ENCODE data around the gene NR4A3. TPM values are rescaled to one million over a fixed set of nuclear protein-coding genes. Genes with fewer than 3 reads are reported as not detected.

NR4A3 gene
- total and polyA plus RNA-seq, 2 of the 13 experiments (the other 11 are each of a cell fraction or from before 2014, with no cell fraction given) = 0.02 to 0.09 TPM

GRCh38 chr9:99824378-99825171 lies 2.9 kb downstream of the NR4A3 start (continued):
- no peak for TF ChIP-seq BRF2 (CRISPR knock-in tag; IDR thresholded peaks at IDR 0.05)
- no peak for TF ChIP-seq FUBP1 (CRISPR knock-in tag; IDR thresholded peaks at IDR 0.05; ENCODE audit: borderline replicate concordance)
- TF ChIP-seq NR2F2 (IDR thresholded peaks at IDR 0.05; ENCODE audit: borderline replicate concordance, low read depth) = no peak
- TF ChIP-seq HNF4A (CRISPR knock-in tag; IDR thresholded peaks at IDR 0.05) = no peak
- no peak for TF ChIP-seq NRL (CRISPR knock-in tag; IDR thresholded peaks at IDR 0.05; ENCODE audit: borderline replicate concordance)
- TF ChIP-seq SRSF9 (IDR thresholded peaks at IDR 0.05; ENCODE audit: borderline replicate concordance, insufficient read depth, low read depth, low read length, poor library complexity, severe bottlenecking) = no peak
- TF ChIP-seq DRAP1 (CRISPR knock-in tag; IDR thresholded peaks at IDR 0.05) = no peak
- no peak for TF ChIP-seq MAF1 (CRISPR knock-in tag; IDR thresholded peaks at IDR 0.05; ENCODE audit: borderline replicate concordance)
- no peak for TF ChIP-seq PLRG1 (conservative IDR thresholded peaks at IDR 0.05)
- TF ChIP-seq SKI (IDR thresholded peaks at IDR 0.05; ENCODE audit: partially characterized antibody) = no peak
- no peak for TF ChIP-seq ZNF512 (CRISPR knock-in tag; IDR thresholded peaks at IDR 0.05)
- TF ChIP-seq RFX3 (CRISPR knock-in tag; IDR thresholded peaks at IDR 0.05) = no peak
- no peak for TF ChIP-seq ZBTB14 (CRISPR knock-in tag; IDR thresholded peaks at IDR 0.05)
- TF ChIP-seq TARDBP (CRISPR knock-in tag; IDR thresholded peaks at IDR 0.05) = no peak
- no peak for TF ChIP-seq ZNF446 (CRISPR knock-in tag; IDR thresholded peaks at IDR 0.05)
- no peak for TF ChIP-seq ZNF614 (CRISPR knock-in tag; IDR thresholded peaks at IDR 0.05; ENCODE audit: borderline replicate concordance)
- no peak for TF ChIP-seq PTBP1 (IDR thresholded peaks at IDR 0.05; ENCODE audit: low read depth, low read length, poor library complexity, severe bottlenecking)
- no peak for TF ChIP-seq ZNF484 (CRISPR knock-in tag; IDR thresholded peaks at IDR 0.05; ENCODE audit: borderline replicate concordance, low read depth)
- TF ChIP-seq ZNF570 (CRISPR knock-in tag; IDR thresholded peaks at IDR 0.05; ENCODE audit: borderline replicate concordance) = no peak
- no peak for TF ChIP-seq ZNF782 (CRISPR knock-in tag; IDR thresholded peaks at IDR 0.05; ENCODE audit: borderline replicate concordance)
- TF ChIP-seq ATF1 (CRISPR knock-in tag; IDR thresholded peaks at IDR 0.05) = no peak
- no peak for TF ChIP-seq ZNF20 (CRISPR knock-in tag; IDR thresholded peaks at IDR 0.05)
- TF ChIP-seq HDAC2 (CRISPR knock-in tag; IDR thresholded peaks at IDR 0.05) = no peak
- TF ChIP-seq HOXA9 (CRISPR knock-in tag; IDR thresholded peaks at IDR 0.05; ENCODE audit: borderline replicate concordance) = no peak

Measured in HepG2 (cell line).